DOHH2 (cell line): ENCODE results near the gene ZNF396.

Experiments
- H3F3A ChIP-seq: fragments of 200-600 bp; sonication (generic), shearing (Covaris generic); 2 replicates; pipeline ENCODE4 v1.6.0; 2016; ENCODE audit warnings: antibody characterized with exemption, mild to moderate bottlenecking; ENCODE audit not compliant: control insufficient read depth, insufficient read depth
- H3K27ac ChIP-seq: fragments of 200-600 bp; sonication (generic); 2 replicates; pipeline ENCODE4 v1.5.1; 2014; ENCODE audit warnings: low read depth, mild to moderate bottlenecking, low read length, moderate library complexity
- H3K27me3 ChIP-seq: fragments of 200-600 bp; sonication (generic); 2 replicates; pipeline ENCODE4 v1.6.1; 2014; ENCODE audit warnings: mild to moderate bottlenecking, low read length, mixed read lengths; ENCODE audit not compliant: control insufficient read depth
- H3K36me3 ChIP-seq: fragments of 200-600 bp; sonication (generic); 2 replicates; pipeline ENCODE4 v1.6.1; 2014; ENCODE audit warnings: mild to moderate bottlenecking, low read length, moderate library complexity, mixed read lengths; ENCODE audit not compliant: control insufficient read depth
- H3K4me1 ChIP-seq: fragments of 200-600 bp; sonication (generic); 2 replicates; pipeline ENCODE4 v1.6.1; 2014; ENCODE audit warnings: mild to moderate bottlenecking, low read length, mixed read lengths; ENCODE audit not compliant: control insufficient read depth
- H3K4me2 ChIP-seq: fragments of 200-600 bp; sonication (generic); 2 replicates; pipeline ENCODE4 v1.6.0; 2014; ENCODE audit warnings: mild to moderate bottlenecking, low read length, moderate library complexity
- H3K4me3 ChIP-seq: fragments of 200-600 bp; sonication (generic); 2 replicates; pipeline ENCODE4 v1.5.1; 2014; ENCODE audit warnings: mild to moderate bottlenecking, low read length, mixed read lengths
- H3K79me2 ChIP-seq: fragments of 200-600 bp; sonication (generic); 2 replicates; pipeline ENCODE4 v1.6.1; 2014; ENCODE audit warnings: mild to moderate bottlenecking, low read length, mixed read lengths; ENCODE audit not compliant: control insufficient read depth
- H3K9me2 ChIP-seq: fragments of 200-600 bp; sonication (generic); replicated peaks from 2 replicates; pipeline ENCODE4 v1.6.1; 2014; ENCODE audit warnings: mild to moderate bottlenecking, low read length, mixed read lengths; ENCODE audit not compliant: control insufficient read depth
- H3K9me3 ChIP-seq: fragments of 200-600 bp; sonication (generic); 2 replicates; pipeline ENCODE4 v1.6.1; 2014; ENCODE audit warnings: antibody characterized with exemption, low read length, mixed read lengths; ENCODE audit not compliant: control insufficient read depth, insufficient read depth
- H4K20me1 ChIP-seq: fragments of 200-600 bp; sonication (generic); 2 replicates; pipeline ENCODE4 v1.6.0; 2014; ENCODE audit warnings: low read depth, mild to moderate bottlenecking, antibody characterized with exemption, low read length, moderate library complexity; ENCODE audit not compliant: control insufficient read depth, insufficient read depth
- EZH2phosphoT487 ChIP-seq: fragments of 200-600 bp; sonication (generic); IDR thresholded peaks from 2 replicates; pipeline ENCODE4 v1.6.1; 2017; ENCODE audit warnings: borderline replicate concordance, mild to moderate bottlenecking, antibody characterized with exemption, low read length, moderate library complexity, mixed read lengths
- TF ChIP-seq, protein P1 (sequence below): fragments of 200-600 bp; sonication (generic); IDR thresholded peaks from one replicate; pipeline ENCODE4 v1.5.1; 2014; ENCODE audit warnings: antibody characterized with exemption, mild to moderate bottlenecking, low read depth, low read length; ENCODE audit not compliant: poor library complexity, severe bottlenecking

ZNF396 gene

DNA sequence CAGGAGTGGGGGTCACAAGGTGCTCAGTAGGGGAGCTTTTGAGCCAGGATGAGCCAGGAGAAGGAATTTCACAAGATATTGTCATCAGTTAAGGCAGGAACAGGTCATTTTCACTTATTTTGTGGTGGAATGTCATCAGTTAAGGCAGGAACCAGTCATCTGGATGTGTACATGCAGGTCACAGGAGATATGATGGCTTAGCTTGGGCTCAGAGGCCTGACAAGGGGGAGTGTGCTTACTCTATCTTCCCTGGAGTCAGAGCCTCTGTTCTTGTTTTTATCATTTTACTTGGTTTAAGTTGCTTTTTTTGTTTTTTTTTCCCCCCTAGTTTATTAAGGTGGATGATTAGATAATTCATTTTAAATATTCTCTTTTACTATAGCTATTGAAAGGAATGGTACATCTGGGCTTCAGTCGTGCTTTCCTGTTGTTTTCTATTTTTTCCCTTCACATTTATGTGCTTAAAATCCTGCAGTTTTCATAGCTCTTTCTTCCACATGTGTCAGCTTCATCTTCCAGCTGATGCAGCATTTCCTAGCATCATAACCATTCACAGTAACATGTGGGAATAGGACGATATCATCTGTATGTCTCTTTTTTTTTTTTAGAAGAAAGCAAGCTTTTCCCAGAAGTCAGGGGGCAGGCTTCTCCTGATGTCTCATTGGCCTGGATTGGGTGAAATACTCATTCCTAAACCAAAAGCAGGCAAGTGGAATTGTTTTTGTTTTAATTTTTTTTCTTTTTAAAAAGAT is 15.4 kb downstream of the ZNF396 start:
- H3K4me3 ChIP-seq, result no peak overlapping the region
- no peaks in the 10 kb centered on the region for H3K9me2 ChIP-seq
- H4K20me1 ChIP-seq, result no peaks in the 10 kb centered on the region
- no peaks in the 10 kb centered on the region for H3K79me2 ChIP-seq
- no peaks in the 10 kb centered on the region for H3K36me3 ChIP-seq
- no peak overlapping the region for H3K4me2 ChIP-seq
- H3K9me3 ChIP-seq, result no peaks in the 10 kb centered on the region
- TF ChIP-seq EZH2phosphoT487, result no peak
- TF ChIP-seq, protein P1, sequence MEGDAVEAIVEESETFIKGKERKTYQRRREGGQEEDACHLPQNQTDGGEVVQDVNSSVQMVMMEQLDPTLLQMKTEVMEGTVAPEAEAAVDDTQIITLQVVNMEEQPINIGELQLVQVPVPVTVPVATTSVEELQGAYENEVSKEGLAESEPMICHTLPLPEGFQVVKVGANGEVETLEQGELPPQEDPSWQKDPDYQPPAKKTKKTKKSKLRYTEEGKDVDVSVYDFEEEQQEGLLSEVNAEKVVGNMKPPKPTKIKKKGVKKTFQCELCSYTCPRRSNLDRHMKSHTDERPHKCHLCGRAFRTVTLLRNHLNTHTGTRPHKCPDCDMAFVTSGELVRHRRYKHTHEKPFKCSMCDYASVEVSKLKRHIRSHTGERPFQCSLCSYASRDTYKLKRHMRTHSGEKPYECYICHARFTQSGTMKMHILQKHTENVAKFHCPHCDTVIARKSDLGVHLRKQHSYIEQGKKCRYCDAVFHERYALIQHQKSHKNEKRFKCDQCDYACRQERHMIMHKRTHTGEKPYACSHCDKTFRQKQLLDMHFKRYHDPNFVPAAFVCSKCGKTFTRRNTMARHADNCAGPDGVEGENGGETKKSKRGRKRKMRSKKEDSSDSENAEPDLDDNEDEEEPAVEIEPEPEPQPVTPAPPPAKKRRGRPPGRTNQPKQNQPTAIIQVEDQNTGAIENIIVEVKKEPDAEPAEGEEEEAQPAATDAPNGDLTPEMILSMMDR, result no peak
- no peak overlapping the region for H3K27ac ChIP-seq
- no peaks in the 10 kb centered on the region for H3K4me1 ChIP-seq
- H3F3A ChIP-seq, result no peaks in the 10 kb centered on the region
- H3K27me3 ChIP-seq, result no peaks in the 10 kb centered on the region

DNA sequence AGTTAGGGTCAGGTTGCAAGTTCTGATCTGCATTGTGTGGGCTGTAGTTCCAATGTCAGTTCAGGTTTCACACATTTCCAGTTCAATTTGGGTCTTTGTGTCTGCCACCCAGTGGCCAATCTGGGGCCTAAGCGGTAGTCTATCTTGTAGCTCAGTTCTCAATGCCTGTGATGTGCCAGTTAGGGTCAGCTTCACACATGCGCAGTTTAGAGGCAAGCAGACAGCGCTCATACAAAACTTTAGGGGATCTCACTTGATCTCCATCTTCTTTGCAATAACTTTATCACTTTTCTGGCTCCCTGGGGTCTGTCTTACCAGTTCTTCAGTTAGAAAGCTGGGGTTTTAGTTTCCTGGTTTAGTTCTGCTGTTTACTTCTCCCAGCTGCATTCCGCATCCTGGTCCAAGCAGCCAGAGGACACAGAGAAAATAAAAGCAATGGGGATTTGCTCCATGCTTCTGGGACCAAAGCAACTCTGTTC is 22.0 kb downstream of the ZNF396 start:
- no peak overlapping the region for H3K4me3 ChIP-seq

DNA sequence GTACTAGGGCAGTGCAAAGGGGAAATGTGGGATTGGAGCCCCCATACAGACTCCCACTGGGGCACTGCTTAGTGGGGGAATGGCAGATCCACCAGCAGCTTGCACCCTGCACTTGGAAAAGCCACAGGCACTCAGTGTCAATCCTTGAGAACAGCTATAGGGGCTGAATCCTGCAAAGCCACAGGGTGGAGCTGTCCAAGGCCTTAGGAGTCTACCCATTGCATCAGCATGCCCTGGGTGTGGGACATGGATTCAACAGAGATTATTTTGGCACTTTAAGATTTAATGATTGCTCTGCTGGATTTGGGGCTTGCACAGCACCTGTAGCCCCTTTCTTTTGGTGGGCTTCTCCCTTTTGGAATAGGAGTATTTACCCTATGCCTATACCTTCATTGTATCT is 24.4 kb downstream of the ZNF396 start:
- Histone ChIP-seq H3K36me3 (no peaks in the 10 kb centered on the region), H3K27me3 (no peaks in the 10 kb centered on the region), H3K27ac (no peak overlapping the region), H3K4me3 (no peak overlapping the region), H3K9me3 (peaks cover 19% of the 10 kb centered on the region), H3K79me2 (no peaks in the 10 kb centered on the region), H4K20me1 (no peaks in the 10 kb centered on the region), H3F3A (no peaks in the 10 kb centered on the region), H3K4me2 (no peak overlapping the region), H3K9me2 (no peaks in the 10 kb centered on the region), H3K4me1 (peaks cover 5% of the 10 kb centered on the region; the same call in 1 of the 2 replicates)
- no peak for TF ChIP-seq EZH2phosphoT487
- TF ChIP-seq, protein P1, result no peak

More for the DNA sequence above, 22.0 kb downstream of the ZNF396 start:
- peak overlapping the region; percentile 38 for H3K4me2 ChIP-seq
- H3F3A ChIP-seq, result no peaks in the 10 kb centered on the region
- H3K4me1 ChIP-seq, result peaks cover 5% of the 10 kb centered on the region; the same call in 1 of the 2 replicates
- no peaks in the 10 kb centered on the region for H3K36me3 ChIP-seq
- no peaks in the 10 kb centered on the region for H4K20me1 ChIP-seq
- H3K27ac ChIP-seq, result no peak overlapping the region
- H3K79me2 ChIP-seq, result no peaks in the 10 kb centered on the region
- TF ChIP-seq, protein P1, result peak; percentile 88
- no peak for TF ChIP-seq EZH2phosphoT487
- H3K9me3 ChIP-seq, result peaks cover 19% of the 10 kb centered on the region
- no peaks in the 10 kb centered on the region for H3K9me2 ChIP-seq
- H3K27me3 ChIP-seq, result no peaks in the 10 kb centered on the region
